AG10803 (cell line): Measurements from ENCODE around the gene SCT.

Experiments used
- DNase-seq: peaks from one replicate; pipeline ENCODE4 v3.0.0; 2010; ENCODE audit warnings: low read depth
- H3K4me3 ChIP-seq: 2 replicates; pipeline ENCODE4 v1.5.1; 2011; ENCODE audit warnings: mild to moderate bottlenecking, low read length, control low read depth
- CTCF ChIP-seq: conservative IDR thresholded peaks from 2 replicates; pipeline ENCODE4 v1.5.1; 2011; ENCODE audit warnings: mild to moderate bottlenecking, low read length, control low read depth, inconsistent platforms

SCT gene

GRCh38 chr11:592501-592900 is 34.5 kb downstream of the SCT start:
- no peak for DNase-seq
- H3K4me3 ChIP-seq, result no peak overlapping the region
- no peak for TF ChIP-seq CTCF

DNA sequence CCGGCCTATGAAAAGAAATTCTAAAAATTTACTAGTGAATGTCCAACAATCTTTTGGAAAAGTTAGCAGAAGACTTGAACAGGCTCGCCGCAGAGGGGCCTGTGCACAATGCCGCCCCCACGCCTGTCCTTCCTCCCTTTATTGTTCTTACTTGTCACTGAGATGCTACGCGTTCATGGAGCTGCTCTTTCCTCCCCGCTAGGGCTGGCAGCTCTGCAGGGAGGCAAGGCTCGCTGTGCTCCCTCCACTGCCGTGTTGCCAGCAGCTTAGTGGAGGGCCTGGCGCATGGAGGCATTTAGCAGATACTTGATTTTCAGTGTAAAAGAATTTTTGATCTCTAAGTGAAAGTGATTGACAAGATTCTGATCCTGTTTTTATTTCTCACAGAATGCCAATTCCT is 36.0 kb downstream of the SCT start:
- TF ChIP-seq CTCF, result no peak
- no peak overlapping the region for H3K4me3 ChIP-seq
- no peak for DNase-seq

DNA sequence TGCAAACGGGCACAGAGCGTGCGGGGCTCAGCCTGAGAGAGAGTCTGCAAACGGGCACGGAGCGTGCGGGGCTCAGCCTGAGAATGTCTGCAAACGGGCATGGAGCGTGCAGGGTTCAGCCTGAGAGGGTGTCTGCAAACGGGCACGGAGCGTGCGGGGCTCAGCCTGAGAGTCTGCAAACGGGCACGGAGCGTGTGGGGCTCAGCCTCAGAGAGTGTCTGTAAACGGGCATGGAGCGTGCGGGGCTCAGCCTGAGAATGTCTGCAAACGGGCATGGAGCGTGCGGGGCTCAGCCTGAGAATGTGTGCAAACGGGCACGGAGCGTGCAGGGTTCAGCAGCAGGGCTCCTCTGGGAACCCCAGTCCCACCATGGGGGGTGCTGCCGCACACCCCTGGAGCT is 37.2 kb downstream of the SCT start:
- no peak overlapping the region for H3K4me3 ChIP-seq
- no peak for TF ChIP-seq CTCF
- no peak for DNase-seq

GRCh38 chr11:587978-588380 is 39.0 kb downstream of the SCT start:
- no peak for TF ChIP-seq CTCF
- no peak overlapping the region for H3K4me3 ChIP-seq
- DNase-seq, result peak; percentile 58

DNA sequence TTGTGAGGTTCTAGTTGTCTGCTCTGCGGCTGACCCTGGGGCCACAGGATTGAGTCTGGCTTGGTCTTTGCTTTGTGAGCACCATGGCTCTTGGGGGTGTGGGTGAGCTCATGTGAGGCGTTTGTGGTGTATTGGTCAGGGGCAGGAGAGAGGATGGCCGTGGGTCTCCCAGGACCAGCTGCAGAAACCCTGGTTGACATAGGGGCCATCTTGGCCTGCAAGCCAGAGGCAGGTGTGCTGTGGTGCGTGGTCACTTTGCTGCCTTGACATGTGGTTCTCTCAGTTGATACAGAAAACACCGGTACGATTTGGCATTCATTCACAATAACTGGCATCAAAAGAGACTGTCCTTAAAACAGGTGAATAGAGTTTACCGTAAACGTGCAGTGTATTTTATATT is 39.4 kb downstream of the SCT start:
- TF ChIP-seq CTCF, result no peak
- no peak overlapping the region for H3K4me3 ChIP-seq
- no peak for DNase-seq

DNA sequence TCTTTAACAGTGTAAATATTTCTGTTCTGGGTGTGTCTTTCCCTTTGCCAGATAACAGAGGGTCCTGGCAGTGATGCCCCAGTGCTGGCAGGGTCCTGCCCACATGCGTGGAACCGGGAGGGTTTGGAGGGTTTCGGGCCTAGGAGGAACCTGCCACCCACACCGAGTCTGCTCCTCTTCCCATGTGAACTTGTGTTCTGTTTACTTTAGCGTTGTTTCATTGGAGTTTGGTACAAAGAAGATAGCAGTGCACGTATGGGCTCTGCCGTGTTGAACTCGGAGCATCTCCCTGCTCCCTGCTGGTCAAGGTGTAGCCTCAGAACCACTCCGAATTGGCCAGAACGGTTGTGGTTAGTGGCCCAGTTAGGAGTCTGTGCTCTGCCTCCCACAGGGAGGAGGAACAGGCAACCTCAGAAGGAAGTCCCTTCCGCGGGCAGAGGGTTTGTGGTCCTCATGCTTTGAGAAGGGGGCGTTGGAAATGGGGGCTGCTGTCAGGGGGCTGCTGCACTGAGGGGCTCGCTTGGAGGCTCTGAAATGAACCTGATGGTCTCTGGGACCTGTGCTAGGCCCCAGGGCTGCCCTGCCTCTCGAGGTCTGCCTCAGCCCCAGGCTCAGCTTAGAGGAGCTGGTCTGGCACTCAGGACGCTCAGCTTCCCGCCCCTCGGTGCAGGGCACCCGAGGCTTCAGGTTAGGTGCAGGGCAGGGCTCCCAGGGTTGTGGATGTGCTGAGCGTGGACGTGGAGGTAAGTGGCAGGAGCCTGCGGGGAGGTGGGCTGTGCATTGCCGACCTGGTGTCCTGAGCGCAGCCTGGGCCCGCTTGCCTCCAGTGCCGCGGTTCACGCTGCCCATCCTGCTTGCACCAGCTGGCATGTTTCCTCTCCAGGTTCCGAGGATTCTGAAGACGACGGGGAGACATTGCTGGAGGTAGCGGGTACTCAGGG is 40.3 kb downstream of the SCT start:
- no peak for TF ChIP-seq CTCF
- no peak overlapping the region for H3K4me3 ChIP-seq
- DNase-seq, result no peak

GRCh38 chr11:584287-584686 is 42.7 kb downstream of the SCT start:
- no peak for DNase-seq
- no peak overlapping the region for H3K4me3 ChIP-seq
- TF ChIP-seq CTCF, result no peak
